Esophagus muscularis mucosa (tissue), 4 donors: ENCODE data around the gene OR2AE1. TPM values are rescaled to one million over a fixed set of nuclear protein-coding genes. Genes with fewer than 3 reads are reported as not detected.
A peak's percentile ranks its signal among the peaks of the same experiment; 100 is the strongest.

Source experiments
- DNase-seq: peaks from one replicate; pipeline ENCODE4 v3.0.0-alpha.2; 2017; ENCODE audit errors: extremely low spot score
- H3K27ac ChIP-seq, 4 donors: fragments of 200-600 bp; sonication (generic); replicated peaks in 1 of 4; 1 replicate in 3 of 4; 2 replicates in 1 of 4; pipeline ENCODE4 v1.5.1; 2016 to 2019; ENCODE audit warnings: mild to moderate bottlenecking in 1 of 4
- H3K27me3 ChIP-seq, 4 donors: fragments of 200-600 bp; sonication (generic); one replicate each; pipeline versions ENCODE4 v1.5.1 to v1.6.0; 2016 to 2019
- H3K36me3 ChIP-seq, 4 donors: fragments of 200-600 bp; sonication (generic); one replicate each; pipeline ENCODE4 v1.5.1; 2016 to 2019
- H3K4me1 ChIP-seq, 4 donors: fragments of 200-600 bp; sonication (generic); one replicate each; pipeline ENCODE4 v1.5.1; 2016 to 2019
- H3K4me3 ChIP-seq, 4 donors: fragments of 200-600 bp; sonication (generic); 1 replicate in 2 of 4; 2 replicates in 2 of 4; pipeline ENCODE4 v1.5.1; 2016 to 2019; ENCODE audit warnings: mild to moderate bottlenecking in 4 of 4, moderate library complexity in 1 of 4
- H3K9me3 ChIP-seq, 4 donors: fragments of 200-600 bp; sonication (generic); 1 replicate in 3 of 4; 2 replicates in 1 of 4; pipeline ENCODE4 v1.5.1; 2016 to 2019
- CTCF ChIP-seq, 3 experiments: fragments of 200-600 bp in 2 of 3; fragments of 450-650 bp in 1 of 3; sonication (generic) in 2 of 3; IDR thresholded peaks; one replicate each; pipeline ENCODE4 v1.5.1; 2017 to 2019; ENCODE audit warnings: antibody characterized with exemption in 3 of 3, mild to moderate bottlenecking in 2 of 3, moderate library complexity in 1 of 3
- EP300 ChIP-seq: sonication (generic); formaldehyde crosslinking; IDR thresholded peaks from one replicate; pipeline ENCODE4 v1.6.1; 2017; ENCODE audit warnings: antibody characterized with exemption
- POLR2A ChIP-seq: fragments of 450-650 bp; IDR thresholded peaks from one replicate; pipeline ENCODE4 v1.6.1; 2017; ENCODE audit warnings: antibody characterized with exemption, moderate library complexity, mild to moderate bottlenecking, low read depth
- POLR2AphosphoS5 ChIP-seq, 2 donors: sonication (generic); formaldehyde crosslinking; IDR thresholded peaks; one replicate each; pipeline ENCODE4 v1.6.1; 2017; ENCODE audit warnings: antibody characterized with exemption in 2 of 2
- WGBS: methylation state at CpG from one replicate; pipeline ENCODE4 v1.1.5; 2018; 5-methylcytosine and 5-hydroxymethylcytosine counted together
- intact Hi-C: fragments of 100-400 bp; cut with DNase I; formaldehyde crosslinking; loops from one replicate; pipeline ENCODE4 v1.15.1; 2023
- total RNA-seq, 4 donors: library from RNA; depleted of rRNA; stranded (reverse); fragments of >200 nt; gene quantifications; one replicate each; pipeline versions ENCODE4 v1.1.0 to v1.2.1, GENCODE V29; 2016

The OR2AE1 gene
- total RNA-seq, 4 donors from 2014 or later: 0.65 TPM; not detected in 3

GRCh38 chr7:99860281-99861127 lies 16.3 kb downstream of the OR2AE1 start:
- Histone ChIP-seq H3K4me1 (no peaks in the 10 kb centered on the region), H3K9me3 (peaks cover 0 to 10% (median 9%) of the 10 kb centered on the region in 4 donors), H3K27ac (peak overlapping the region in 2 of 4 donors; percentile 19 to 31), H3K4me3 (no peak overlapping the region), H3K27me3 (no peaks in the 10 kb centered on the region), H3K36me3 (no peaks in the 10 kb centered on the region)
- TF ChIP-seq EP300 (no peak), POLR2A (no peak), CTCF (IDR thresholded peaks at IDR 0.05) (no peak), POLR2AphosphoS5 (IDR thresholded peaks at IDR 0.05) (no peak)
- 77% methylated on average over 15 of the region's 15 CpGs for WGBS
- intact Hi-C loops: no loop called here
- DNase-seq: no peak

GRCh38 chr7:99855236-99855635 lies 21.6 kb downstream of the OR2AE1 start:
- Histone ChIP-seq H3K9me3 (no peaks in the 10 kb centered on the region), H3K4me3 (no peak overlapping the region), H3K27me3 (no peaks in the 10 kb centered on the region), H3K4me1 (no peaks in the 10 kb centered on the region), H3K27ac (no peak overlapping the region), H3K36me3 (no peaks in the 10 kb centered on the region)
- no peak for DNase-seq
- TF ChIP-seq CTCF (IDR thresholded peaks at IDR 0.05): no peak
- intact Hi-C loops: no loop called here
- 93% methylated on average over 1 of the region's 1 CpG for WGBS

- peak; percentile 57 for DNase-seq
Measured at GRCh38 chr7:99848420-99849216, 28.2 kb downstream of the OR2AE1 start.

GRCh38 chr7:99844328-99844727 lies 32.5 kb downstream of the OR2AE1 start:
- WGBS: 41% methylated on average over 1 of the region's 1 CpG
- Histone ChIP-seq H3K4me1 (no peaks in the 10 kb centered on the region), H3K27me3 (peaks cover 0 to 4% (median 0%) of the 10 kb centered on the region in 4 donors), H3K36me3 (no peaks in the 10 kb centered on the region), H3K4me3 (no peak overlapping the region), H3K9me3 (no peaks in the 10 kb centered on the region), H3K27ac (no peak overlapping the region)
- TF ChIP-seq CTCF (IDR thresholded peaks at IDR 0.05) (no peak), POLR2A (no peak), EP300 (no peak), POLR2AphosphoS5 (IDR thresholded peaks at IDR 0.05) (no peak)
- peak; percentile 42 for DNase-seq
- intact Hi-C loops: no loop called here

More at GRCh38 chr7:99848420-99849216, 28.2 kb downstream of the OR2AE1 start:
- Histone ChIP-seq H3K9me3 (no peaks in the 10 kb centered on the region), H3K27me3 (peaks cover 0 to 4% (median 0%) of the 10 kb centered on the region in 4 donors), H3K27ac (no peak overlapping the region), H3K4me3 (no peak overlapping the region), H3K4me1 (no peaks in the 10 kb centered on the region), H3K36me3 (no peaks in the 10 kb centered on the region)
- TF ChIP-seq EP300 (no peak), POLR2A (no peak), POLR2AphosphoS5 (IDR thresholded peaks at IDR 0.05) (no peak), CTCF (IDR thresholded peaks at IDR 0.05) (no peak)
- WGBS: 77% methylated on average over 6 of the region's 6 CpGs
- intact Hi-C loops: no loop called here
